IPS DF 6.9 (cell line): ENCODE results near the gene TEX29.

Experiments used
- DNase-seq: peaks from one replicate; pipeline ENCODE4 v3.0.0-alpha.2; 2013; ENCODE audit warnings: low read depth, low spot score
- H3K27ac ChIP-seq: one replicate; pipeline ENCODE4 v1.5.1; 2013; ENCODE audit warnings: low read length, control low read depth
- H3K27me3 ChIP-seq: 2 replicates; pipeline ENCODE4 v1.6.1; 2013; ENCODE audit warnings: mild to moderate bottlenecking, low read length; ENCODE audit not compliant: control insufficient read depth, insufficient read depth
- H3K36me3 ChIP-seq: 2 replicates; pipeline ENCODE4 v1.6.1; 2013; ENCODE audit warnings: low read length; ENCODE audit not compliant: control insufficient read depth, insufficient read depth
- H3K4me1 ChIP-seq: 2 replicates; pipeline ENCODE4 v1.6.1; 2013; ENCODE audit warnings: low read length; ENCODE audit not compliant: control insufficient read depth, insufficient read depth
- H3K4me3 ChIP-seq: 2 replicates; pipeline ENCODE4 v1.5.1; 2013; ENCODE audit warnings: mild to moderate bottlenecking, low read length
- H3K9me3 ChIP-seq: 2 replicates; pipeline ENCODE4 v1.6.1; 2013; ENCODE audit warnings: low read length, inconsistent platforms; ENCODE audit not compliant: control insufficient read depth, insufficient read depth
- WGBS: extraction: QIAGEN DNeasy Blood & Tissue Kit; methylation state at CpG from one replicate; pipeline ENCODE4 v1.1.7; 2013; ENCODE audit warnings: mixed read lengths, missing lambda C conversion rate; ENCODE audit not compliant: insufficient read length, insufficient coverage; 5-methylcytosine and 5-hydroxymethylcytosine counted together

The TEX29 gene

GRCh38 chr13:111392486-111392885 is 72.0 kb downstream of the TEX29 start:
- Histone ChIP-seq H3K27me3 (no peaks in the 10 kb centered on the region), H3K9me3 (no peaks in the 10 kb centered on the region), H3K27ac (no peak overlapping the region), H3K4me3 (no peak overlapping the region), H3K36me3 (no peaks in the 10 kb centered on the region), H3K4me1 (no peaks in the 10 kb centered on the region; the same call in 1 of the 2 replicates)
- no peak for DNase-seq
- no CpG with 5 or more reads among the region's 9 CpGs for WGBS

DNA sequence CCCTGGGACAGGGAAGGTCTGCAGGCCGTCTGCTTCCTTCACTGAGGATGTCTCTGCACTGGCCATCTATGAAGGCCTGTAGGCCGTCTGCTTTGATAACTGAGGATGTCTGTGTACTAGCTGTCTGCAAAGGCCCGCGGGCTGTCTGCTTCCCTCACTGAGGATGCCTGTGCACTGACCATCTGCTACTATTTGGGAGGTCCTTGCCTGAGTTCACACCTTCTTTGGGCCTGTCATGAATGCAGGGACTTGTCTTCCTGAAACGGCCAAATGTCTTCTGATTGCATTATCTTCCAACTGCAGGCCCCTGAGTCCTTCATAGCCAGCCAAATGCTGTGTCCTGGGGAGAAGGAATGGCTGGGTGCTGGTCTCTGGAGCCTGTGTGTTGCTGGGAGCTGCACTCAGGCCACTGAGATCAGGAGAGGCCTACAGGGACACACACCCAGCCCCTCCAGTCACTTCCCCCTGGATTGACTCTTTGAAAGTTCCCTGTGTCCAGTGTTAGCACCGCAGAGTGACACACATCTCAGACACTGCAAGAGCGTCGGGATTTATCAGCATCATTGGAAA is 72.9 kb downstream of the TEX29 start:
- H3K27me3 ChIP-seq, result no peaks in the 10 kb centered on the region
- no peak overlapping the region for H3K27ac ChIP-seq
- no CpG with 5 or more reads among the region's 8 CpGs for WGBS
- no peaks in the 10 kb centered on the region for H3K9me3 ChIP-seq
- H3K36me3 ChIP-seq, result no peaks in the 10 kb centered on the region
- no peak for DNase-seq
- no peaks in the 10 kb centered on the region; the same call in 1 of the 2 replicates for H3K4me1 ChIP-seq
- no peak overlapping the region for H3K4me3 ChIP-seq
